K562 (cell line): Measurements from ENCODE around the gene IRS1.

Experiments
- E2F1 ChIP-seq: sonication (generic); formaldehyde crosslinking; IDR thresholded peaks from 2 replicates; pipeline ENCODE4 v1.8.1; 2023; ENCODE audit warnings: mild to moderate bottlenecking, missing genetic modification reagents, moderate library complexity
- KLF6 ChIP-seq: fragments of 250-450 bp; sonication (Bioruptor Pico); IDR thresholded peaks from 2 replicates; pipeline ENCODE4 v1.4.0; 2020; ENCODE audit warnings: mild to moderate bottlenecking, moderate library complexity, borderline replicate concordance
- ZNF282 ChIP-seq: sonication (generic); formaldehyde crosslinking; IDR thresholded peaks from 2 replicates; pipeline ENCODE4 v1.8.1; 2023; ENCODE audit warnings: missing genetic modification reagents

GRCh38 chr2:226705965-226706364, 93.7 kb downstream of the IRS1 start:
- no peak for TF ChIP-seq E2F1
- TF ChIP-seq KLF6 (CRISPR knock-in tag), result no peak
- TF ChIP-seq ZNF282 (CRISPR knock-in tag), result no peak
